Measurements from ENCODE around the gene ALK.

ALK gene

DNA sequence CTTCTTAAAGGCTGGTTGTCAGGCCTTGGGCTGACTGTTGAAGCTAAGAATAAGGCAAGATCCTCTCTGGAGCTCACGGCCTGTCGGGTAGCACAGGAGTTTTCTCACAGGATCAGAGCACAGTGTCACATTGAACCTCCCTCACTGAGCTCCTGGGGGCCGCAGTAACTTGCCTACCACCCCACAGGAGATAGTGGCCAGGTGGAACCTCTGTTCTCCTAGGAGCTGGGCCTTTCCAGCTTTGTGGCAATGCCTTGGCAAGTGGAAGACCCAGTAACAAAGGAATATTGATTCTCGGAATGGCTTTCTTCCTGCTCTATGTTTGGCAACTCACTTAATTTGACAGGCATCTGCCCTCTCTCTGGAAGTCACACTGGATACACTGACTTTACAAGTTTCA is 1.2 kb upstream of the ALK start:
- no peak for DNase-seq
- TF ChIP-seq GATA1 (IDR thresholded peaks at IDR 0.05; ENCODE audit: low read depth, low read length) = no peak
- no peak for TF ChIP-seq POLR2A (IDR thresholded peaks at IDR 0.05; ENCODE audit: low read length)

DNA sequence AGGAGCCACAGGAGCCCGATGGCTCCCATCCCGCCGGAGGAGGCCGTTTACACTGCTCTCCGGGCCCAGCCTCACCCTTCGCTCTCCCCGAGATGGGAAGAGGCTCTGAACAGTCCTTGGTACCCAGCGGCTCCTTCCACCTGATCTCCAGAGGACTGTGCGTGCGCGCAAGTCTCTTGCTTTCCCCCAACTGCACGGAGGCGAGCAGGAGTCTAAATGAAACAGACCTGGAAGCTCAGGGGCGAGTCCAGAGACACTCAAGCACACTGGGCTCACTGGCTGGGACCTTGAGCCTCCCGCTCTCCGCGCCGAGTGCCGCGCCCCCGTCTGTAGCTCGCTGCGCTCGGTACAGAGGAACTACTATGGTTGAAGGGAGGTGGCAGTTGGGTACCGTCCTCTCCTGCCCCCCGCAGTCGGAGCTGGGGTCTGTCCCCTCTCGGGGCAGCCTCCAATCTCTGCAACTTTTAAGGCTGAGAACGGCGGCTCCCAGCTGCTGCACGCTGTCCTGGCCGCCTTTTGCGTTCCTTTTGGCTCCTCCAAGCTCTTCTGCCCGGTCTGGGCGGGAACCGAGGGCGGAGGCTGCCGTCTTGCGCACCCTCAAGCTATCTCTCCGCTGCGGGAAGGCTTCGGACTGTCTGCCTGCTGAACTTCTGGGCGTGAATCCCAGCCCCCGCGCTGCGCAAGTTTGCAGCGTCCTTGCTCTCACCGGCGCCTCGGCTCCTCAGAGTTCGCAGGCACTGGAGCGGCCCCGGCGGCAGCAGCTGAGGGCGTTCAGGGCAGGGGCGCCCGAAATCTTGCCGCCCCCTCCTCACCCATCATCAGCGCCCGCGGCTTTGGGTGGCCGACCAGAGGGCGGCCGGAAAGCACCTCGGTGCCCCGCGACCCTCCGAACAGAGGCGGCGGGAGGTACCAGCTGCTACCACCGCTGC is 491 bp downstream of the ALK start:
- no peak for DNase-seq
- TF ChIP-seq GATA1 (IDR thresholded peaks at IDR 0.05; ENCODE audit: low read depth, low read length) = no peak

DNA sequence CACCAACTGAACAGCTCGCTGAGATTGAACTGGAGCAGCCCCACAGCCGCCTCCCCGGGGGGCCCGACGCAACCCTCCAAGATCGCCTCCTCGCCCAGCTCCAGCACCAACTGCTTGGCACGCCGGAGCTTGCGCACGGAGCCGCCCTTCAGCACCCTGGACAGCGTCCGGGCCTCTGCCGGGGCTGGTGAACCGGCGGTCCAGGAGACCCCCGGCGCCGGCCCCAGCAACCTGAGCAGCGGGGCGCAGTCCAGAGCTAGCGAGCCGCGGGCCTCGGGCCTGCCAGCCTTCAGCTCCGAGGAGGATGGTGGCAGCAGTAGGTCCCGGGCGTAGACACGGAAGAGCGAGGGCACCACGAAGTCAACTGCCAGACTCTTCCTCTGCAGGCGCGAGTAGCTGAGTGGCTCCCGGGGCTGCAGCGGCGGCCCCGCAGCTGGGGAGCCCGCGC is 1.2 kb downstream of the ALK start:
- TF ChIP-seq GATA1 (IDR thresholded peaks at IDR 0.05; ENCODE audit: low read depth, low read length) (no peak), POLR2A (IDR thresholded peaks at IDR 0.05; ENCODE audit: low read length) (no peak)

DNA sequence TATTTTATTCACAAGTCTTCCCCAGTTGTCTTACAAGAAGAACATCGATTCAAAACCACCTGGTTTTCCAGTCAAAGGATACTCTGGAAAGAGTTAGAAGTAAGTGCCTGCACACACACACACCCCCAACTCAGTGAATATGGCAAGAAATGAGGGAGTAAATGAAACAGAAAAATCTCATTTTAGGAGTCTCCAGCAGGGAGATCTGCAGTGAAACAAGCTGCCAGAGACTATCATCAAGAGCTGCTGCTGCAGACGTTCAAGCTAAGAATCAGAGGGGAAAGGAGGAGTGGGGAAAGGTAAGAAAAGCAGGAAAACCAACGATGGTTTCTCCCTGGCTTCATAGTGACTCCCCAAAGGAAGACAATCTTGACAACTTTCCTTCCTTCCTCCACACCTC is 2.4 kb downstream of the ALK start:
- DNase-seq = no peak
- TF ChIP-seq POLR2A (IDR thresholded peaks at IDR 0.05; ENCODE audit: low read length) (no peak), GATA1 (IDR thresholded peaks at IDR 0.05; ENCODE audit: low read depth, low read length) (no peak)

More for the DNA sequence above, 1.2 kb downstream of the ALK start:
- DNase-seq = peak; percentile 45 to 57

DNA sequence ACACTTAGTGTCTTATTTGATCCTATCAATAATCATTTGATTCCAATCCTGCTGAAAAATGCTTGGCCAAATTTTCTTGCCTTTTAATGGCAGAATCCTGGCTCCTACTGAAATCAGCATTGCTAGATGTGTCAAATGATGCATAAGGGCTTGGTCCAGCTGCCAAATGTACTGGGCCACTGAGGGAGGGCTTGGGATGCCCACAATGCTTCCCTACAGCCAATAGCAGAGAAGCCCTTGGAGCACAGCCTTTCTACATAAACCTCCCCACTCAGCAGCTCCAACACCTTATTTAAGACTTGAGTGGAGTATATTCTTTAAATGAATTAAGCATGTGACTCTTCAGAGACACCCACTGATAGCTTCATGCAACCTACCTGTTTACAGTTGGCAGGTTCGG is 3.6 kb downstream of the ALK start:
- TF ChIP-seq POLR2A (IDR thresholded peaks at IDR 0.05; ENCODE audit: low read length) (no peak), GATA1 (IDR thresholded peaks at IDR 0.05; ENCODE audit: low read depth, low read length) (no peak)
- DNase-seq = no peak

DNA sequence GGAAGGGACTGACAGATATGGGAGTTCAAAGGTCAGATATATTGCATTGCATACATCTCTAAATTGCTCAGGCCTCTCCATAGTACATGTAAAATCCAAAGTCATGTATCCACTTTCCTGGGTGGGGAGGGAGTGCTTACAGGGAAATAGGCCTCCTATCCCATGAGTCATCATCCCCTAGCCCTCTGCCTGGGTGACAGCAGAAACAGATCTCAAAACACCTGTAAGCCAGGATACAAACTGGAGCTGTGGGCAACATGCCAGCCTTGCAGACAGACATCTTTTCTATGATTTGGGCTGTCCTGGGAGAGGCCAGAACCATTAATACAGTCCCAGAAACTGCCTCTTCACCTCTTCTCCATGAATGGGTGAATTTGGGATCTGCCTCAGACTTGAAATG is 4.8 kb downstream of the ALK start:
- DNase-seq = no peak
- TF ChIP-seq GATA1 (IDR thresholded peaks at IDR 0.05; ENCODE audit: low read depth, low read length) (no peak), POLR2A (IDR thresholded peaks at IDR 0.05; ENCODE audit: low read length) (no peak)

DNA sequence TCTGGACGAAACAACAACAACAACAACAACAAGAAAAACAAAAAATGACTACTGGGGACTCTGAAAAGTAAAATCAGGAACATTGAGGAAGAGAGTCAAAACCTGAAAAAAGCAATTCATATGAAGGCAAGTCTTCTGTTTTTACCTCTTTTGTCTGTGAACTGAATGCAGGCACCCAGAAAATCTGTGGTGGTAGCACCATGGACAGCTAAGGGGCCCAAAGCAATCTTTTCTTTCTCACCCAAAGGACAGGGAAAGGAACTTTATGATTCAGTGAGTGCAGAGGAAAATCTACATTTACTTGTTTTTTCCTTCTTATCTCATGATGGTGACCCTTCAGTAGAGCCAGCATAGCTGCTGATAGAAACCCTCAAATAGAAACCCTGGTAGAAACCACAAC is 10.4 kb downstream of the ALK start:
- DNase-seq = no peak
- TF ChIP-seq GATA1 (IDR thresholded peaks at IDR 0.05; ENCODE audit: low read depth, low read length) = no peak
- no peak for TF ChIP-seq POLR2A (IDR thresholded peaks at IDR 0.05; ENCODE audit: low read length)

DNA sequence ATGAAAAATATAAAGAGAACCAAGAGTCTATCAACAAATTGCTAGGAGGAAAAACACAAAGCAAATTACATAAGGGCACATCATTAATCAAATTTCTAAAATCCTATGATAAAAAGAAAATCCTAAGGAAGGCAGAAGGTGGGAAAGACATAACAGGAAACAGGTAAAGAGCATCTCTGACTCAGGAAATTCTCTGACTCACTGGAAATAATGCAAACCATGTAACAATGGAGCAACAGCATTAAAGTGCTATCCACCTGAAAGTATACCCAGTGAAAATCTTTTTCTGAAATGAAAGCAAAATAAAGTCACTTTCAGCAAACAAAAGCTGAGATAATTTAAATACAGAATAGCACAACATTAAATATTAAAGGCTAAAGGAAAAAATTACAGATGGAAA is 10.9 kb downstream of the ALK start:
- TF ChIP-seq GATA1 (IDR thresholded peaks at IDR 0.05; ENCODE audit: low read depth, low read length) = no peak
- TF ChIP-seq POLR2A (IDR thresholded peaks at IDR 0.05; ENCODE audit: low read length) = no peak
- no peak for DNase-seq

DNA sequence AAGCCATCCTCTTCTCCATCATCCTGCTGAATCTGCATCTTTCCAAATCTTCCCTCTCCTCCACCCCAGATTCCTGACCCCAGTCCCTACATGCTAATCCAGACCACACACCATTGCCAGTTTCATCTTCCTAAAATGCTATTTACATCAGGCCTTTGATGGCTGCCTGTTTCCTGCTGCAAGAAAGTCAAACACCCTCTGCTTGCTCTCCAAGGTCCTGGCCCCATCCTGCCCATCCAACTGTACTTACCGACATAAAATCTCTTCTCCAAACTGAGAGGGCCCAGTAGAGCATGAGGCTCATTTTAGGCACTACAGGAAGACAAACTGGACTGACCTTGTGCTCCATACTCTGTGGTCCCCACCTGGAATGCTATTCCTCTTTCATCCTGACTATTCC is 19.0 kb downstream of the ALK start:
- no peak for DNase-seq
- TF ChIP-seq POLR2A (IDR thresholded peaks at IDR 0.05; ENCODE audit: low read length) = no peak
- no peak for TF ChIP-seq GATA1 (IDR thresholded peaks at IDR 0.05; ENCODE audit: low read depth, low read length)

DNA sequence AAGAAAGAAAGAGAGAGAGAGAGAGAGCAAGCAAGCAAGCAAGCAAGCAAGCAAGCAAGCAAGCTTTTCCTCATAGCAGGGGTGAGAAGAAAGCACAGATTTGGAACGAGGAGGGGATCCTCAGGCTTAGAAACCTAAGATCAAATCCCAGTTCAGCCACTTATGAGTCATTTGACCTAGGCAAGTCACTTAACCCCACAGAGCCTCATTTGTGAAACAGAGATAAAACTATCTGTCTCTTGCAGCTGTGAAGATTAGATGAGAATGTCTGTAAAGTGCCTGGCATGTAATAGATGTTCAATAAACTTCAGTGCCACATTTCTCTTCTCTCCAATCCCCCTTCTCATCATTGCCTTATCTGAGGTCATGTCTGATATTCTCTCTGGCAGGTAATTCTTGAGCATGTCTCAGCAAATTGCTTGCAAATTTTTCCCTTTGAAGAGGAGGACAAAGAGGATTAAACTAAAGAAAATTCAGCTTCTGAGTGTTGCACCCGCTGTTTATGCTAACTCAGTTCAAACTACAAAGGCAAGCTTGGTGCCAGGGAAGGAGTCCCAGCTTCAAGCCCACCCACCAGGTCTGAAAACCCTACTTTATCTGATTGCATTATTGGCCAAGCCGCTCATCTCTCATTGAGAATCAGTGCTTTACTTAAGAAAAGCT is 20.3 kb downstream of the ALK start:
- TF ChIP-seq POLR2A (IDR thresholded peaks at IDR 0.05; ENCODE audit: low read length) = no peak
- TF ChIP-seq GATA1 (IDR thresholded peaks at IDR 0.05; ENCODE audit: low read depth, low read length) = no peak
- DNase-seq = peak; percentile 5 to 25

DNA sequence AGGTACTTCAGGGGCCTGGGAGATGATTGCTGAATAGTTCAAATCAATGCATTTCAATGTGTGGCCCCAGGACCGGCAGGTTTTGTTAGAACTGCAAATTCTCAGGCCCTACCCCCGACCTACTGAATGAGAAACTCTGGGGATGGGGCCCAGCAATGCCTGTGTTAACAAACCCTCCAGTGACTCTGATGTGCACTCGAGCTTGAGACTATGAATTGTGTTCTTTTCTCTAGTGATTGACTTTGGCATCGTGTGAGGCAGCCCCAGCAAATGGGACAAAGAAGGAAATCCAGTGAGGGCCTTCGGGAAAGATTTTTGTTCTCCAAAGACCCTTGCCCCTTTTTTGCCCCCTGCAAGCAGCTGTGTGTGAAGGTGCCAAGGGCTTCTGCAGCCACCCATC is 22.4 kb downstream of the ALK start:
- no peak for TF ChIP-seq GATA1 (IDR thresholded peaks at IDR 0.05; ENCODE audit: low read depth, low read length)
- TF ChIP-seq POLR2A (IDR thresholded peaks at IDR 0.05; ENCODE audit: low read length) = no peak
- no peak for DNase-seq

DNA sequence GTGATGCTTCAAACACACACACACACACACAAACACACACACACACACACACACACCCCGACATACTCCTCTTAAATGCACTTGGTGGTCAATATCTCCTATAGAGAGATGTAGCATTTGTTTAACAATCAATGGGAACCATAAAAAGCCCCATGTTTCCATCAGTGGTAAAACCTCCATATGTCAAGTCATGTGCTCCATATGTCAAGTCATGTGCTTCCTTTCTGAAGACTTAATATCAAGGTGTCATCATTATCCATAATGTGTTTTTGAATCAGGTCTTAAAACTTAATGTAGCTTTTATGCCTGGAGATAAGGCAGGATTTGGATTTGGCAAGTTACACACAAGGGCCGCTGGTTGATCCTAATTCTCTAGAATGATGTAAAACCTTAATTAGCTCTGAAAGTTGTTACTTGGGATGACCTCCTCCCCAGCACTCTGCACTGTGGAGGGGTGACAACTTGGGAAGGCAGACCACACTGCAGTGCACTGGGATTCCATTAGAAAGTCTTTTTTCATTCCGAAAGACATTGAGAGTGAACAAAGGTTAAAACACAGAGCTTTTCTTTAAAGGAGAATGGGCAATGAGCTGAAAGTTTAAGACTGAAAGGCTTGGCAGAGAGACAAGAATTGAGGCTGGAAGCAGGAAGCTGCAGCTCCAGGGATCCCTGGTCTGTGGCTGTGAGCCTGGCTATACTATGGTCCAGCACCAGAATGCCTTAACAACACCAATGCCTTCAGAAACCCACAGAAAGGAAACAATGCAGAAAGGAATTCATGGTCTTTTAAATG is 26.4 kb downstream of the ALK start:
- TF ChIP-seq POLR2A (IDR thresholded peaks at IDR 0.05; ENCODE audit: low read length) = no peak
- no peak for TF ChIP-seq GATA1 (IDR thresholded peaks at IDR 0.05; ENCODE audit: low read depth, low read length)

DNA sequence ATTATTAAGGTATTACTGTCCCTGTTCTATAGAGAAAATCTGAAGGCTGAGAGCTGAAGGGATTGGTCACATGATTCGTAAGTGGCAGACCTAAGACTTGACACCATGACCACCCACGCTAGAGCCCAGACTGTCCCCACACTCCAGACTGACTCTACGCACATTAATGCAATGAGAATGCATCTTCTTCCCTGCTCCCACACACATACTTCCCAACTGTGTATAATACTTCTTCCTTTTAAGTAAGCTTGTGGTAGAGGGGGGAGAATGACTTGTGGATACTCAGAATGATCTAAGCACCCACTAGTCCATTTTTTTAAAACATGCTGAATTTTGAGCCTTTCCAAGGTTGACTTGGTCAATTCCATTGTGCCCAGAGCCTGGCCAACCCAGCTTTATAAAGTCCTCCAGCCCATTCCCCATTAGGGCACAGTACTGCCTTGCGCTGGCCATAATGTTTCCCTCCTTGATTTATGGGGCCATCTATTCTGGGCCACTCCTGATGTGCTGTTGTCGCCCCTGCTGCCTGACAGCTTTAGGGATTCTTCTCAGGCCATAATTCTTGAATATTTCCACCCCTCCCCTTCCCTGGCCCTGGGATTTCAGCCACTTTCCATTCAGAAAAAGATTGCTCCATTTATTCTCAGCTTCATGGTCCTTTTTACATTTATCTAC is 28.7 kb downstream of the ALK start:
- DNase-seq = no peak
- TF ChIP-seq GATA1 (IDR thresholded peaks at IDR 0.05; ENCODE audit: low read depth, low read length) (no peak), POLR2A (IDR thresholded peaks at IDR 0.05; ENCODE audit: low read length) (no peak)

More for the DNA sequence above, 26.4 kb downstream of the ALK start:
- DNase-seq = no peak
